GM12892 (cell line): Measurements from ENCODE around the gene C3orf22.

Source experiments
- POLR2A ChIP-seq: IDR thresholded peaks from 2 replicates; pipeline ENCODE4 v1.6.1; 2011; ENCODE audit warnings: low read depth, low read length, control low read depth
- POLR2AphosphoS5 ChIP-seq: IDR thresholded peaks from 2 replicates; pipeline ENCODE4 v1.6.1; 2011; ENCODE audit warnings: low read depth, low read length, control low read depth
- TAF1 ChIP-seq: IDR thresholded peaks from 2 replicates; pipeline ENCODE4 v1.6.1; 2011; ENCODE audit warnings: low read depth, mild to moderate bottlenecking, control low read depth, low read length, borderline replicate concordance

DNA sequence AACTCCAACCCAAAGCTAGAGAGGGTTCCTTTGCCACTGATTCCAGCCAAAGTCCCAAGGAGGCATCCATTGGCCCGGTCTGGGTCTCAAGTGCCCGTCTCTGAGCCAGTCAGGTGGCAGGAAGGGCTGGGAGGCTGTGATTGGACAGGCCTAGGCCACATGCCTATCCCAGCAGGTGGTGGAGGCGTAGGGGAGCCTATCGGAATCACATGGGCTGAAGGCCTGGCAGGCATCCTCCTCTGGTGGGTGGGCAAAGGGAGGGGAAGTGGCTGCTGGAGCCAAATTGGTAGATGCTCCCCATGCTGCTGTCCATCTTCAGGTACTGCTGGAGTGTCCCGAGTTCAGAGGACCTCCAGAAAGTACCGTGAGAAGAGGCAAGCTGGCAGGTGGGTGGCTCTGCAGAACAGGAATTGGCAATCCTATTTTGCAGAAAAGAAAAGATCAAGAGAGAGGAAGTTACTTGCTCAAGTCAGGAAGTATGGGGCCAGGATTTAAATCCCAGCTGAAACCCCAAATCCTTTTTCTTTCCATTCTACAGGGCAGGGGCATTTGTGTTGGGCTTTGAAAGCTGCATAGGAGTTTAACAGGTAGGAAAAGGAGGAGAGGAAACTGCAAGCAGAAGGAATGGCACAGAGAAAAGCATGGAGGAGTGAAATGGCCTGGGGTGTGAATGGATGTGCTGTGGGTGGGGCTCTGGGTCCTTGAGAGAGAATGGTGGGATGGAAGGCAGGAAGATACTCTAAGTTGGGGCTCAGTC, 31.1 kb downstream of the C3orf22 start:
- TF ChIP-seq POLR2AphosphoS5 = no peak
- no peak for TF ChIP-seq TAF1
- no peak for TF ChIP-seq POLR2A
